KOPT-K1 (cell line): ENCODE results near the gene EPHB4.
"Not testable (repeated sequence)": the region's sequence is repeated elsewhere in the genome, so short reads cannot be mapped to it uniquely, and the experiment has no call there.

Experiments
- H3K27ac ChIP-seq: fragments of 200-600 bp; sonication (generic); 2 replicates; pipeline ENCODE4 v1.5.1; 2016; ENCODE audit warnings: antibody characterized with exemption, mild to moderate bottlenecking, low read depth, low read length; ENCODE audit not compliant: poor library complexity, severe bottlenecking
- H3K36me3 ChIP-seq: fragments of 200-600 bp; sonication (generic); 2 replicates; pipeline ENCODE4 v1.5.1; 2017; ENCODE audit warnings: antibody characterized with exemption, mild to moderate bottlenecking, low read length, moderate library complexity; ENCODE audit not compliant: insufficient read depth
- H3K9me3 ChIP-seq: fragments of 200-600 bp; sonication (generic); 2 replicates; pipeline ENCODE4 v1.5.1; 2017; ENCODE audit warnings: antibody characterized with exemption, low read length, mild to moderate bottlenecking; ENCODE audit not compliant: insufficient read depth, poor library complexity, severe bottlenecking

The EPHB4 gene

GRCh38 chr7:100818366-100818765, 9.0 kb downstream of the EPHB4 start:
- no peaks in the 10 kb centered on the region for H3K9me3 ChIP-seq
- no peaks in the 10 kb centered on the region for H3K36me3 ChIP-seq
- H3K27ac ChIP-seq: no peak overlapping the region

- Histone ChIP-seq H3K27ac (no peak overlapping the region), H3K9me3 (no peaks in the 10 kb centered on the region), H3K36me3 (no peaks in the 10 kb centered on the region)
These were observed 10.2 kb downstream of the EPHB4 start for GRCh38 chr7:100817097-100817496.

GRCh38 chr7:100816515-100816914, 10.8 kb downstream of the EPHB4 start:
- not testable (repeated sequence) for H3K27ac ChIP-seq, H3K36me3 ChIP-seq, H3K9me3 ChIP-seq

- Histone ChIP-seq H3K27ac (no peak overlapping the region), H3K36me3 (no peaks in the 10 kb centered on the region), H3K9me3 (no peaks in the 10 kb centered on the region)
These were observed 14.6 kb downstream of the EPHB4 start for GRCh38 chr7:100812729-100813128.

- H3K27ac ChIP-seq: no peak overlapping the region
- H3K9me3 ChIP-seq: no peaks in the 10 kb centered on the region
- H3K36me3 ChIP-seq: no peaks in the 10 kb centered on the region
These were observed 15.8 kb downstream of the EPHB4 start for GRCh38 chr7:100811480-100811879.

GRCh38 chr7:100808354-100808875, 18.9 kb downstream of the EPHB4 start:
- H3K9me3 ChIP-seq: no peaks in the 10 kb centered on the region
- no peak overlapping the region for H3K27ac ChIP-seq
- no peaks in the 10 kb centered on the region for H3K36me3 ChIP-seq

- H3K9me3 ChIP-seq, H3K36me3 ChIP-seq: not testable (repeated sequence)
These were observed 20.4 kb downstream of the EPHB4 start for GRCh38 chr7:100806883-100807282.

GRCh38 chr7:100806276-100806675, 21.0 kb downstream of the EPHB4 start:
- no peaks in the 10 kb centered on the region for H3K9me3 ChIP-seq
- no peak overlapping the region for H3K27ac ChIP-seq
- no peaks in the 10 kb centered on the region for H3K36me3 ChIP-seq

More at GRCh38 chr7:100806883-100807282, 20.4 kb downstream of the EPHB4 start:
- not testable (repeated sequence) for H3K27ac ChIP-seq

- Histone ChIP-seq H3K36me3 (no peaks in the 10 kb centered on the region), H3K9me3 (no peaks in the 10 kb centered on the region), H3K27ac (no peak overlapping the region)
These were observed 22.5 kb downstream of the EPHB4 start for GRCh38 chr7:100804681-100805431.

GRCh38 chr7:100803398-100804161, 23.7 kb downstream of the EPHB4 start:
- H3K27ac ChIP-seq: peak overlapping the region; percentile 1
- no peaks in the 10 kb centered on the region for H3K36me3 ChIP-seq
- H3K9me3 ChIP-seq: no peaks in the 10 kb centered on the region

GRCh38 chr7:100802951-100803350, 24.4 kb downstream of the EPHB4 start:
- Histone ChIP-seq H3K36me3 (no peaks in the 10 kb centered on the region), H3K27ac (no peak overlapping the region), H3K9me3 (no peaks in the 10 kb centered on the region)

- Histone ChIP-seq H3K36me3 (no peaks in the 10 kb centered on the region), H3K9me3 (no peaks in the 10 kb centered on the region), H3K27ac (peak overlapping the region; percentile 20)
These were observed 25.3 kb downstream of the EPHB4 start for GRCh38 chr7:100801833-100802568.

GRCh38 chr7:100799037-100799896, 28.1 kb downstream of the EPHB4 start:
- Histone ChIP-seq H3K36me3 (no peaks in the 10 kb centered on the region), H3K27ac (no peak overlapping the region)

GRCh38 chr7:100794741-100795140, 32.6 kb downstream of the EPHB4 start:
- H3K9me3 ChIP-seq: no peaks in the 10 kb centered on the region
- H3K27ac ChIP-seq: no peak overlapping the region
- H3K36me3 ChIP-seq: no peaks in the 10 kb centered on the region

More at GRCh38 chr7:100799037-100799896, 28.1 kb downstream of the EPHB4 start:
- no peaks in the 10 kb centered on the region for H3K9me3 ChIP-seq
